ENCODE data around the gene SH3D19.

Gene SH3D19

DNA sequence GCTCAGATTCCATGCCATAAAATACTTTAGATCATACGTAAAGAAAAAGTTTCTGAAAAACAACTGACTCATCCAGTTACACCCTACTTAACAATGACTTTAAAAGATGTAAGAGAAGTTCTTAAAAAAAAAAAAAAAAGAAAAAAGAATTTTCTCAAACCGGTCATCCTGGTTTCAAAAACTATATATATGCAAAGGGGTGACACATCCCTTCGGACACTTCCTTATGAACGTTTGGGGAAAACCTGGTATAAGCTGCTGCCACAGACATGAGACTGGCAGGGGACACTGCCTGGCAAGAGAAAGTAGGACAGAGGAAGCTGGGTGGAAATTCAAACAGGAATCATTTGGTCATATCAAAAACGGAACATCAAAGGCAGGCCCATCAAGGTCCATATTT lies 129.6 kb downstream of the SH3D19 start:
- DNase-seq (ENCODE audit: low read depth) = no peak

DNA sequence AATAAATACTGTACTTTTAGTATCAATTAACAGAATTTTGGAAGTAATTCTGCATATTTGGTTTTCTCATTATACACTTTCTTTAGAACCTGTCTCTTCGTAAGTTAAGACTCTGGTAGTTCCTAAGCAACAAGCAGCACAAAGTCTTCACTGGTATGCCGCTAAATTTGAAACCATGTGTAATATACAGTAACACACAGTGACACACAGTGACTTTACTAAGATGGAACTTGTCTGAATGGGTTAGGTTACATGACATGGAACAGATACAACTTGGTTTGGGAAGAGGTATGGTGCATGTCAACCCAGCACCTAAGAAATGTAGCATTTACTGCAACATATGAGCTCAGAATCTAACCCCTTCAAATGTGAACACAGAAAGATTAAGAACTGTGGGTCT lies 132.0 kb downstream of the SH3D19 start:
- no peak for DNase-seq (ENCODE audit: low read depth)

DNA sequence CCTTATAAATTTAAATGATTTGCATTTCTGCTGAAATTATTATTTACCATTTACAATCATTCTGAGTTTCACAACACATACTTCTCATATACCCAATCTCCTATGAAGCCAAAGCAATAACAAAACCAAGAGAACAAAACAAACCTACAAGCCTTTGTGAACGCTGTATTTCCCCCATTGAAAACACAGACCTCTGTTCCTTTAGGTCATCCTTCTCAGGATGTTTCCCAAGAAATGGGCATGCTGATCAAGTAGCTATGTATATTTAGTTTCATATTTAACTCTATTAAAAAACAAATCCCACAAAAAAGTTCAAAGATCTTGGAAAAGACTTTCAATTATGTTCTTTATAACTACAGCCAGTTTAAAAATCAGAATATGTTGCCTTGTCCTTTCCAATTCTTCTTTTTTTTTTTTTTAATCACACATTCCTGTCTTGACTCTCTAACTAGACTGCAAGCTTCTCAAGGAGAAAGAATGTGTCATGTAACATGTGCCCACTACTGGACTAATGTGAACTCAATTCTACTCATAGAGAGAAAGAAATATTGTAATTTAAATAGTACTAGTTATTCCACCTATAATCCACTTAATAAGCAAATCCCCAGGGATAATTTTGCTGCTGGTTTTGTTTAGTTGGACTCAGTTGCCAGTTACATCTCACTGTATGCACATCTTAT lies 132.7 kb downstream of the SH3D19 start:
- no peak for DNase-seq (ENCODE audit: low read depth)

DNA sequence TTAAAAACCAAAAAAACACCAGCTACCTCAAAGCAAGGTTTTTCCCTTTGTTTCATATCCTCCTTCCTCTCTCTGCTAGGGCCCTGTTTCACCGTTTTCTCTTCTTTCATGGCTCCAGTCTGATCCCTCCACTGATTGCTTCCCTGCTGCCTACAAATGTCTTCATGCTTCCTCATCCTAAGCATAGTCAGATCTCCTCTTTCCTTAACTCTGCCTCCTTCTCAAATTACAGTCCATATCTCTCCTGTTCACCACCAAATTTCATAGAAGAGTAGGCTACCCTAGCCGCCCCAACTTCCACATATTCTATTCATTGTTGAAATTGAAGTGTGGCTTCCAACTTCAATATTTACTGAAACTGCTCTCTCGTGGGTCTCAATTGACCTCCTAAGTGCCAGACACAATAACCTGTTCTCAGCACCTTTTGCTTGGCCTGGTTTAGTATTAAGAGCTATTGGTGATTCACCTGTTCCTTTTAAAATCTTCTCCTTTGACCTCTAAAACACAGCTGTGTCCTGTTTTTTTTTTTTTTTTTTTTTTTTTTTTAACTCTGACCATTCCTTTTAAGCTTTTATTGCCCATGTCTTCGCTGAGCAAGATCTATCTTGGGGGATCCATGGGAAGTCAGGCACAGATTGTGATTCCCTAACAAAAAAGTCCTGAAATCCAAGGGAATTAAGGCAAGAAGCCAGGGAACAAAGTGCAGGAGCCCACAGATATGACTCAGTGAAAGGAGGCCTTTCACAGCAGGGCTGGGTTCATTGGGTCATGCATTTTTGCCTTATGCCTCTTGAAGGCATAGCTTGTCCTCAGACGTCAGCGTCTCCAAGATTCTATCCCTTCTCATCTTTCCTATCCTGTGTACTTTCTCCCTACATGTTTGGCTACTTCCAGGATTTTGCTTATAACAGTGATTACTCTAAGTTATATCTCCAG lies 140.6 kb downstream of the SH3D19 start:
- no peak for DNase-seq (ENCODE audit: low read depth)

DNA sequence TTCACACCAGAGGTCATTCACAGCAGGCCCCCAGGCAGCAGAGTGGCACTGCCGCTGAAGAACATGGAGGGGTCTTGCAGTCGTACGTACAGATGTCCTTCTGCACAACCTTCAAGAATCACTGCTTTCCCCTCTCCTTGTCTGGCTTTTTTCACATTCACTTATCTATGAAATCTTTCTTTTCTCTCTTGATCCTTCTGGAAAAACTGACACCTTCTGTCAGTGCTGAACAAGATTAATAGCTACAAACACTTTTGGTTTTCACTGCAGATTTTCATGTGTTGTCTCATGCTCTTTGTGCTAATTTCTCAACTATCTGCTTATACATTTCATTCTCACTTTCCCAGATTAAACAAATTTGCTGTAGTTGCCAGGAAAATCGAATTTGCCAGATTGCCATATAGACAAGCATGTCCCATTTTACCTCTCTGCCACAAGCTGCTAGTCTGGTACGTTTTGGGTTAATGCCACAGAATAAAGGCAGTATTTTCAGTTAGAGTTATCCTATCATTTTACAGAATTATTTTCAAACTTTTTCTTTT lies 142.9 kb downstream of the SH3D19 start:
- DNase-seq (ENCODE audit: low read depth) = no peak

DNA sequence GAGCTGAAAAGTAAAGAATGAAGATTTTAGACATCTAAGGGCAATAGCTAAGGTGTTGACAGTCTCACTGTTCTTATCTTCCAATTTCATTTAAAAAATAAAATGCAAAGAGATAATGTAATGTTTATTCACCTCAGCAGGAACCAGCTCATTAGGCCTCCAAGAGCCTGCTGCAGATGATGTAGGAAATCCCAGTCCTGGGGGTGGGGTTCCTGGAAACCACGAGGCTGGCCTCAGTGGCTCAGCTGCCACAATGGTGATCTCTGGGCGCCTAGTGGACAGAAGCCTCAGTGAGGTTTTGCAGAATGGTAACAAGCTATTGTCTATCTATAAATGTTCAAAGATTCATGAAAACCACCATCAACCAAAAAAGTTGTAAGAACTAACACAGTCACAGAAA lies 148.7 kb downstream of the SH3D19 start:
- DNase-seq (ENCODE audit: low read depth) = no peak

DNA sequence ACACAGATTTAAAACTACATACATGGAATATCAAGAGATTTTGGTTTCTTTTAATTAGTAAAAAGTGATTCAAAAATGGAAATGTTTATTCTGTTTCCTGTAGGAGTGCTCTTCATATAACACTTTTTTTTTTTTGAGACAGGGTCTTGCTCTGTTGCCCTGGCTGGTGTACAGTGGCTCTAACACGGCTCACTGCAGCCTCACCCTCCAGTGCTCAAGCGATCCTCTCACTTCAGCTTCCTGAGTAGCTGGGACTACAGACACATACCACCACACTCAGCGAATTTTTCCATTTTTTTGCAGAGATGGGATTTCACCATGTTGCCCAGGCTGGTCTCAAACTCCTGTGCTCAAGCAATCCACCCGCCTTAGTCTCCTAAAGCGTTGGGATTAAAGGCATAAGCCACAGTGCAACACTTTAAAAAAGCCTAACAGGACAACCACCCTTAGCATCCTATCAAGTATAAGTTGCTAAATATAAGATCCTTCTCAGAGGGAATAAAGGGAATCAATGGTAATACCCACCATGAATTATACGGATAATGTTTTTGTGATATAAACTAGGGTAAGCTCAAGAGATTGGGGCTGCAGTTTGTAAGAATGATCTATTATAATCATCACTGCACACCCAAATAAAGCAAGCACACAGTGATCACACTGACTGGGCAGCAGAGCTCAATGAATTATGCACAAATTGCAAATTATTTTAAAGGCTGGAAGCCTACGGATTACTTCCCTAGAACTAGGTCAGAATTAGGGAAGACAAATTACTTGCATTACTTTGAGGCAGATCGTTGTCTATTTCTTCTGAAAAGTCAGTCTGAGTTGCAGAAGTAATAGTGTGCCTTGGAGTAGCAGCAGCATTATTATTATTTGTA lies 149.4 kb downstream of the SH3D19 start:
- DNase-seq (ENCODE audit: low read depth) = no peak

DNA sequence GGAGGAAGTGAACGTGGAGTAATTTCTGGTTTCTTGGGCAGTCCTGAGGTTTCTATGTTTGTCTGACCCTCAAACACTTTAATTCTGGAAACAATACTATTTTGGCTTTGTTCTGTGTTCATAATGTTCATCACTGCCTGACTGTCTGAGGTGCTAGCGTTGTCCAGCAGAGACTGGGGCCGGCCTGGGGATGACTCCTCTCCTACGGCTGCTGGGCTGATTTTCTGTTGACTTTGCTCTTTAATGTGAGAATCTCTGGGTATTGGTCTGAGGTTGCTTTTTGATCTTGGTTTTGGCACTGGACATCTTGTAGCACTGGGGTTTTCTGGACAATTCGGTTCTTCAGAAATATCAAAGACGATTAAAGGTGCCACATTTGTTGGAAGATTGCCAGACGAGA lies 150.2 kb downstream of the SH3D19 start:
- no peak for DNase-seq (ENCODE audit: low read depth)

DNA sequence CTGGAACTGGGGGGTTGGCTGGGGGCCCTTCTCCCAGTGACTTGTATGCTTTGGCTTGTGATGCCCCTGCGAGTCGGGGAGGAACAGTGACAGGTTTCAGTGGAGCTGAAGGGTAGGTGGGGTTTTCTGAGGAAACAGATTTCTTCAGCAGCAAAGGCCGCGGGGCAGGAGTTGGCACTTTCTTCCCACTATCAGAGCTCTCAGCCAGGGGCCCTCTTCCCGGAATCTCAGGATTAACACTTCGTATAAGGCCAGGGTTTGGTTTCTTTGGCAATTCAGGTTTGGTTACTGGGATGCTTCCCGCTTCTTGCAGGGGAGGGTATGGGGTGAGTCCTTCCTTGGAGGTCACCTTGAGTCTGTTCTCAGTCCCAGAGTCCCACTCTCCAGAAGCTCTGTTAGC lies 150.6 kb downstream of the SH3D19 start:
- no peak for DNase-seq (ENCODE audit: low read depth)

DNA sequence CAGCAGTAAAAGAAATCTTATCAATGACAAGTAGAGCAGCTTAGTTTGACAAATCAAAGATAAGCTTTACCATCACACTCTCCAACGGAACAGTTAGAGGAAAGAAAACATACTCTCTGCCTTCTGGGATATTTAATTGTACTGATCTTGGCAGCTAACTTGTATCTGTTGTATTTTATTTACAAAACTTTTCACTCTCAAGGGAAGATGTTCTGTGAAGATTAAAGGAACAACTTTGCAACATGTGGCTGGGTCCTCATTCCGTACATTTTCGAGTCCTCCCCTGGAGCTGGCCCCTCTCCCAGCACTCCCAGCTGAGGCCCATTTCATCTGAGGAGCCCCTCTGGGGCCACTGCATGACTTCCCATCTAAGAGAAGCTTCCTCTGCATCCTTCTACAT lies 151.5 kb downstream of the SH3D19 start:
- no peak for DNase-seq (ENCODE audit: low read depth)

DNA sequence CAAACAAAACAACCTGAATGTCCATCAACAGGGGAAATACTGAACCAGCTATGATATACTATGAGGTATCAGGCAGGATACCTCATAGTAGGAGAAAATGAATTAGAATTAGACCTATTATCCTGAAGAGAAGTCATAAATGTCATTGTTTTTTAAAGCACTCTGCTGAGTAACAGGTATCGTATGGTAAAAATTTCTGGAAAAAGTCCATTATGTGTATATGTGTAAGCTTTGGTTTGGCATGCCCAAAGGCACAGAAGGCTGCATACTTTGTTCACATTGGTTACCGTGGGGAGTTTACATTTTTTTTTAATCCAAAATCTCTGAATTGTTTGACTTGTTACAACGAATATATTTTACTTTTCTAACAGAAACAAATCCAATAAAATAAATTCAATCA lies 155.5 kb downstream of the SH3D19 start:
- DNase-seq (ENCODE audit: low read depth) = no peak

DNA sequence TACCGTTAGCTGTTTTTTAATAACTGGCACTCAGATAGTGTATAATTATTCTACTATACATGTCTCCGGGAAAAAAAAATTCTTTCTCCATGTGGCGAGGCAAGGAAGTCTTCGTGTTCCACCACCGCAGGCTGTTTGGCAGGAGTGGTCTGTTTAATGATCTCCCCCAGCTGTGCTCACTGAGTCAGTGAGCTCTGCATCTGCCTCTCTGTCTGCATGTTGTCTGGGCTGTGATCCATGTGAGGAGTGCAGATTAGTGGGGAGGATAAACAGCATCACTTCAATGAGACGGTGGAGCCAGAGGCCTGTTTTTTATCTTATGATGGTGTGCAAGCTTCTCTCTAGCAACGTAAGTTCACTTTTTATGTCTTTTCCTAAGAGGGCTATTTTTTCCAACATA lies 156.2 kb downstream of the SH3D19 start:
- DNase-seq (ENCODE audit: low read depth) = no peak

DNA sequence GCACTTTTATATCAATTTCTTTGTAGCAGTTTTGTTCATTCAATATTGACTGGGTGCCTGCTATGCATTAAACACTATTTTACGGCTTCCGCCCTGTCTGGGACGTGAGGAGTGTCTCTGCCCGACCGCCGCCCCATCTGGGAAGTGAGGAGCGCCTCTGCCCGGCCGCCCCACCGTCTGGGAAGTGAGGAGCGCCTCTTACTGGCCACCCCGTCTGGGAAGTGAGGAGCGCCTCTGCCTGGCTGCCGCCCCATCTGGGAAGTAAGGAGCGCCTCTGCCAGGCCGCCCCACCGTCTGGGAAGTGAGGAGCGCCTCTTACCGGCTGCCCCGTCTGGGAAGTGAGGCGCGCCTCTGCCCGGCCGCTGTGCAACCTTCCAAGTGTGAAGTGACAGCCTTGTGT lies 157.8 kb downstream of the SH3D19 start:
- no peak for DNase-seq (ENCODE audit: low read depth)

DNA sequence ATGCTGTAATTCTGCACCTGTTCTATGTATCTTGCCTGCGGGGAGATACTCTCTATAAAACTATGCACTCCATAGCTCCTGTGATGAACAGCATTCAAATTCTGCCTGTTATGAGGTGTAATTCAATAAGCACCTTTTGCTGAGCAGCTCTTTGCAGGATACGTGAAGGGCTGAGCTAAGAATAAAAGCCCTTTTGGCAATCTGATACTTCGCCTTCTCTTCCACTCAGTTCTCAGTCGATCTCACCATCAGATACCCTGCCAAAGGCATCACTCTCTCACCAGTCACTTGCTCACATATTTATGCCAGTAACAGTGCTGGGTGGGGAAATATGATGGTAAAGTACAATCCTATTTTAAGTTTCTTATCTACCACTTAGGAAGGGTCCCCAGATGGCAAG lies 158.8 kb downstream of the SH3D19 start:
- DNase-seq (ENCODE audit: low read depth) = no peak

DNA sequence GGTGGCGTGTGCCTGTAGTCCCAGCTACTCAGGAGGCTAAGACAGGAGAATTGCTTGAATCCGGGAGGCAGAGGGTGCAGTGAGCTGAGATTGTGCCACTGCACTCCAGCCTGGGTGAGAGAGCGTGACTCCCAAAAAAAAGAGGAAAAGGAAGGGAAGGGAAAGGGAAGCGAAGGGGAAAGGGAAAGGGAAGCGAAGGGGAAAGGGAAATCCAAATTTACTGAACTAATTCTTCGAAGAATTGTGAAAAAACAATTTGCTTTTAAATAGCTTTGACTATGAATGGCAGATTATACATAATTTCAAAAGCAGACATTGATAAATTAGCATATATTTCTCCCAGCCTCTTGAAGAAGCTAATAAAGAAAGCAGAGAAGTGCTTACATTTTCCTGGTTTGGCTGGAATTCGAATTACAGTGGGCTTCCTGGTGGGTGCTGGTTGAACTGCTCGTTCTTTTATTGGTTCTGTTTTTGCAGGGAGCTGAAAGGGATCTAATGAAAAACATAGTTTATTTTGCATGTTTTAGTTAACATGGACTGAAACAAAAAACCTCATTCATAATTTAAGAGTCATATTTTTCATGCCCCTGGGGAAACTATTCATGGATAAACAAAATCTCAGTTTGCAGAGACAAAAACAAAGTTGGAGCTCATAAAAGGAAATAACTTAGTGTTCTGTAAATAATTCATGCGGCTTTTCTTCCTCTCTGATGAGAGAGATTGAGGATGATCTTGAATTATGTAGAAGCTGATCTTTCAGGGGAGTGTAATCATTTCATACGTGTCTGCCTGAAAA lies 160.0 kb downstream of the SH3D19 start:
- no peak for DNase-seq (ENCODE audit: low read depth)

DNA sequence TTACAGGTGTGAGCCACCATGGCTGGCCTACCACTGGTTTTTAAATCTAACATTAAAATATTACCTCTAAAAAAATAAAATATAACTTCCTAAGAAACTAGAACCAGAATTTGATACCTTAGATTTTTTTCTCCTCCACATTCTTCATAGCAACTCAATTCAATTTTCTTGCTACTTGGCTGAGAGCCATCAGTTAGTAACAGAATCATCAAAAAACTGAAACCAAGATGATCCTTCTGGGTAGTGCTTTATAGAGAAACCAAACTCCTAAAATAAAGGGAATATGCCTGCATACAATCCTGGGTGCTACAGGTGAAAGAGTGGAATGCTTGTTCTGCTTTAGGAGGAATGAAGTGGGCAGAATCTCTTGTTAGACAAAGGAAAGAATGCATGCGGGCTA lies 161.6 kb downstream of the SH3D19 start:
- no peak for DNase-seq (ENCODE audit: low read depth)

DNA sequence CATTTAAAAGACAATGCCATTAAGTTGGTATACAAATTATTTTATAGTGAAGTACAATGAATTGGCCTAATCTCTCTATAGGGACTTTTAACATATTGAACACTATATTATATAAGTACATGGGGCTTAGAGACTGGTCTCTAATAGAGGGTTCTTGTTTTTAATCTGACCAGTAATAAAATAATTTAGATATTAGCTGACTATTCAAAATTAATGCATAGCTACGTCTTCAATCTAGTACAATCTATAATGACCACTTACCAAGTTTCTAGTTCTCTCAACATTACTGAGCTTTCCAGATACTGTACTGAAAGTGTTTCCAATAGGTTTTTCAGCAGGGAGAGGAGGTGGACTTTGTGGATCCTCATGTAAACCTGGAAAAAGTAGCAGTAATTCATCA lies 166.4 kb downstream of the SH3D19 start:
- no peak for DNase-seq (ENCODE audit: low read depth)

DNA sequence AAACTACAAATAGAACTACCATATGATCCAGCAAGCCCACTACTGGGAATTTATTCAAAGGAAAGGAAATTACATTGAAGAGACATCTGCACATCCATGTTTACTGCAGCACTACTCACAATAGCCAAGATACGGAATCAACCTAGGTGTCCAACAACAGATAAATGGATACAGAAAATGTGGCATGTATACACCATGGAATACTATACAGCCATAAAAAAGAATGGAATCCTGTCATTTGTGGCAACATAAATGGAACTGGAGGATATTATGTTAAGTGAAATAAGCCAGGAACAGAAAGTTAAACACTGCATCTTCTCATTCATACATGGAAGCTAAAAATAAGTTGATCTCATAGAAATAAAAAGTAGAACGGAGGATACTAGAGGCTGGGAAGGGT lies 167.9 kb downstream of the SH3D19 start:
- no peak for DNase-seq (ENCODE audit: low read depth)

DNA sequence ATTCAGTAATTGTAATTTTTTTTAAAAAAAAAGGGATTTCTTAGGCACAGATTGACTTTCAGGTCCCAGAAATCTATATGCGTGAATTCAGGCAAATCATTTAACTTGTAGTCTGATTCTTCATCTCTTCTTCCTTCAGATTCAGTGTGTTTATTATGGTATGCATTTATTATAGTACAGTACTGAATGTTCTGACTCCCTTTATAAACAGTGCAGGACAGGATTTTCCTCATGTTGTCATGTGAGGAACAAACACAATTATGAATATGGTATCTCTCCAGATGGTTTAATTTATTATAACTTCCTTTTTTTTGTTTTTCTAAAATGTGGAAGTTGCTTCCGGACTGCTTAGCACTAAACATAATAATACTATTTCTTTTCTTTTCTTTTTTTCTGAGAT lies 171.8 kb downstream of the SH3D19 start:
- no peak for DNase-seq (ENCODE audit: low read depth)

DNA sequence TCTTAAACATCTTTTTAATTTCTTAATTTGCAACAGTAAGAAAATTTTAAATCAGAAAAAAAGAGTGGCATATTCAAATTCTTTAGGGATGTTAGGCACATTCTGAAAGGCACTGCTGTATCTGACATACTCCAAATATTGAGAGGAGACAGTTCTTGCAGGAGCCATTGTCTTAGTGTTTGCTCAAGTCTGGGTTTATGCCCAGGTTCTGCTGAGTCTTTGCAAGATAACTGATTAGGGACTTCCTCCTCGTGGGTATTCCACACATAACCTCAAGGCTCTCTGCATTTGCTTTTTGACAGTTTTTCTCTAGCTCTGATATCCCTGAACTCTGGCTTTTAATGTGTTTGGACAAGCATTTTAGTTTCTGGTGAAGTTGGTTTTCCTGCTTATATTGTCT lies 173.4 kb downstream of the SH3D19 start:
- no peak for DNase-seq (ENCODE audit: low read depth)

DNA sequence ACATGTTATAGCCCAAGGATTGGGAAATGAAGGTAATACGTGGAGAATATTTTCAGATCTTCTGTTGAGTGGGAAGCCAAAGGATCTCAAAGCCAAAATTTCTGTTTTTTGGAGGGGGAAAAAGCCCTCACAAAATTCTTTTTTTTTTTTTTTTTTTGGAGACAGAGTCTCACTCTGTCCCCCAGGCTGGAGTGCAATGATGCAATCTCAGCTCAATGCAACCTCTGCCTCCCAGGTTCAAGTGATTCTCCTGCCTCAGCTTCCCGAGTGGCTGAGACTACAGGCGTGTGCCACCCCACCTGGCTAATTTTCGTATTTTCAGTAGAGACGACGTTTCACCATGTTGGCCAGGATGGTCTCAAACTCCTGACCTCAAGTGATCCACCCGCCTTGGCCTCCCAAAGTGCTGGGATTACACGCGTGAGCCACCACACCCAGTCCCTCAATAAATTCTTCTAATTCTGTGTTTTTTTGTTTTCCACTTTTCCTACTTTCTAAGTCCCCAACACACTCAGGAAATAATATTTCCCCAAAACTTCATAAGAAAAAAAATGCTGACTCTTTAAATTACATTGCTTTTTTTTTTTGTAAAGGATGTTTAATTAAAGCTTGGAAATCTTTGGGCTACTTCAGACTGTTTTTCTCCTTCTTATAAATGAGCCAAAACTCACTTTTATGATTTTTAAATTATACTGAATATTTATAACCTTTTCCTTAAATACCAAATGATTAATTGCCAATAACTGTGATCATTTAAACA lies 174.4 kb downstream of the SH3D19 start:
- no peak for DNase-seq (ENCODE audit: low read depth)

All from stimulated activated CD4-positive, alpha-beta T cell treated with anti-CD3 and anti-CD28 coated beads, Interleukin-2, amount 100 ng/mL, for 4 hours (primary cell).